HK-2 (cell line): Measurements from ENCODE around the gene PEX26.
"Not testable (repeated sequence)": the region's sequence is repeated elsewhere in the genome, so short reads cannot be mapped to it uniquely, and the experiment has no call there.

ENCODE experiments used
- DNase-seq: peaks from one replicate; pipeline ENCODE4 v3.0.0-alpha.2; 2018; ENCODE audit not compliant: unreplicated experiment

Gene PEX26

GRCh38 chr22:18096823-18097222, 19.0 kb downstream of the PEX26 start:
- no peak for DNase-seq

- no peak for DNase-seq
Observed at GRCh38 chr22:18100781-18101180, 23.0 kb downstream of the PEX26 start.

- peak; percentile 44 for DNase-seq
Observed at GRCh38 chr22:18101536-18101935, 23.7 kb downstream of the PEX26 start.

- DNase-seq = no peak
Observed at GRCh38 chr22:18103527-18104269, 25.9 kb downstream of the PEX26 start.

GRCh38 chr22:18104566-18104965, 26.8 kb downstream of the PEX26 start:
- no peak for DNase-seq

- DNase-seq = not testable (repeated sequence)
Observed at GRCh38 chr22:18105981-18106380, 28.2 kb downstream of the PEX26 start.

- not testable (repeated sequence) for DNase-seq
Observed at GRCh38 chr22:18106550-18107341, 29.0 kb downstream of the PEX26 start.

GRCh38 chr22:18108187-18108586, 30.4 kb downstream of the PEX26 start:
- DNase-seq = no peak

GRCh38 chr22:18109410-18110193, 31.8 kb downstream of the PEX26 start:
- DNase-seq = no peak

GRCh38 chr22:18110194-18110953, 32.6 kb downstream of the PEX26 start, which contains the start of gene TUBA8:
Gene TUBA8 (plus strand): TSS chr22:18110809. CDS start chr22:18110866, 57 bp downstream.
- peak; percentile 48 for DNase-seq

GRCh38 chr22:18110954-18111758, 33.4 kb downstream of the PEX26 start:
- no peak for DNase-seq

GRCh38 chr22:18111759-18112330, 34.1 kb downstream of the PEX26 start:
- DNase-seq = no peak

- no peak for DNase-seq
Observed at GRCh38 chr22:18112440-18112839, 34.6 kb downstream of the PEX26 start.

- DNase-seq = no peak
Observed at GRCh38 chr22:18113680-18114394, 36.0 kb downstream of the PEX26 start.

GRCh38 chr22:18114495-18114894, 36.7 kb downstream of the PEX26 start:
- DNase-seq = no peak

- no peak for DNase-seq
Observed at GRCh38 chr22:18114976-18115652, 37.3 kb downstream of the PEX26 start.

GRCh38 chr22:18115906-18116371, 38.1 kb downstream of the PEX26 start:
- no peak for DNase-seq

- DNase-seq = no peak
Observed at GRCh38 chr22:18116634-18117033, 38.8 kb downstream of the PEX26 start.
